WI38 (cell line): ENCODE data around the gene LRRFIP1.

Experiments
- H3K4me3 ChIP-seq: 2 replicates; pipeline ENCODE4 v1.5.1; 2011; ENCODE audit warnings: low read depth, mild to moderate bottlenecking, control low read depth, low read length
- CTCF ChIP-seq: IDR thresholded peaks from 2 replicates; pipeline ENCODE4 v1.5.1; 2012; ENCODE audit warnings: low read depth, mild to moderate bottlenecking, control low read depth, low read length

The LRRFIP1 gene

GRCh38 chr2:237742614-237743013, 115.2 kb downstream of the LRRFIP1 start:
- no peak for TF ChIP-seq CTCF
- no peak overlapping the region for H3K4me3 ChIP-seq

- H3K4me3 ChIP-seq, result no peak overlapping the region
- TF ChIP-seq CTCF, result no peak
These were observed 115.6 kb downstream of the LRRFIP1 start for GRCh38 chr2:237743024-237743423.

GRCh38 chr2:237743561-237744269, 116.3 kb downstream of the LRRFIP1 start:
- H3K4me3 ChIP-seq, result no peak overlapping the region
- peak; percentile 12 for TF ChIP-seq CTCF

- H3K4me3 ChIP-seq, result no peak overlapping the region
- no peak for TF ChIP-seq CTCF
These were observed 116.9 kb downstream of the LRRFIP1 start for GRCh38 chr2:237744270-237744612.

- TF ChIP-seq CTCF, result peak; percentile 93
- no peak overlapping the region for H3K4me3 ChIP-seq
These were observed 117.3 kb downstream of the LRRFIP1 start for GRCh38 chr2:237744613-237745249.

GRCh38 chr2:237745250-237745613, 117.8 kb downstream of the LRRFIP1 start:
- no peak for TF ChIP-seq CTCF
- H3K4me3 ChIP-seq, result no peak overlapping the region

- TF ChIP-seq CTCF, result no peak
- no peak overlapping the region for H3K4me3 ChIP-seq
These were observed 119.1 kb downstream of the LRRFIP1 start for GRCh38 chr2:237746302-237747080.
